OCI-LY1 (cell line): ENCODE results near the gene LIFR.

Experiments
- H2AFZ ChIP-seq: fragments of 200-600 bp; sonication (generic), shearing (Covaris generic); 2 replicates; pipeline ENCODE4 v1.6.0; 2014; ENCODE audit warnings: antibody characterized with exemption, mild to moderate bottlenecking, low read length
- H3F3A ChIP-seq: fragments of 200-600 bp; sonication (generic), shearing (Covaris generic); 2 replicates; pipeline ENCODE4 v1.6.0; 2014; ENCODE audit warnings: mild to moderate bottlenecking, antibody characterized with exemption, low read length, moderate library complexity; ENCODE audit not compliant: insufficient read depth
- H3K27ac ChIP-seq: fragments of 200-600 bp; sonication (generic); 2 replicates; pipeline ENCODE4 v1.5.1; 2014; ENCODE audit warnings: low read length, mixed run types, mild to moderate bottlenecking, low read depth; ENCODE audit not compliant: poor library complexity, severe bottlenecking
- H3K27me3 ChIP-seq: fragments of 200-600 bp; sonication (generic); 2 replicates; pipeline ENCODE4 v1.6.0; 2014; ENCODE audit warnings: antibody characterized with exemption, mild to moderate bottlenecking, low read length, moderate library complexity; ENCODE audit not compliant: insufficient read depth
- H3K36me3 ChIP-seq: fragments of 200-600 bp; sonication (generic); 2 replicates; pipeline ENCODE4 v1.6.1; 2014; ENCODE audit warnings: mild to moderate bottlenecking, antibody characterized with exemption, low read length, moderate library complexity, mixed read lengths; ENCODE audit not compliant: insufficient read depth
- H3K4me1 ChIP-seq: fragments of 200-600 bp; sonication (generic); 2 replicates; pipeline ENCODE4 v1.5.1; 2014; ENCODE audit warnings: mild to moderate bottlenecking, low read length, moderate library complexity; ENCODE audit not compliant: insufficient read depth, severe bottlenecking
- H3K4me2 ChIP-seq: fragments of 200-600 bp; sonication (generic), shearing (Covaris generic); 2 replicates; pipeline ENCODE4 v1.6.1; 2014; ENCODE audit warnings: low read length
- H3K4me3 ChIP-seq: fragments of 200-600 bp; sonication (generic); 2 replicates; pipeline ENCODE4 v1.5.1; 2014; ENCODE audit warnings: low read length, low read depth, mild to moderate bottlenecking, mixed read lengths; ENCODE audit not compliant: poor library complexity, severe bottlenecking
- H3K79me2 ChIP-seq: fragments of 200-600 bp; shearing (Covaris generic); 2 replicates; pipeline ENCODE4 v1.6.1; 2016; ENCODE audit warnings: mixed run types, low read length, mixed read lengths; ENCODE audit not compliant: insufficient read depth
- H3K9ac ChIP-seq: fragments of 200-600 bp; sonication (generic), shearing (Covaris generic); 2 replicates; pipeline ENCODE4 v1.6.1; 2014; ENCODE audit warnings: mild to moderate bottlenecking, low read length, mixed read lengths
- H3K9me2 ChIP-seq: fragments of 200-600 bp; sonication (generic), shearing (Covaris generic); 2 replicates; pipeline ENCODE4 v1.6.1; 2014; ENCODE audit warnings: low read depth, mild to moderate bottlenecking, low read length, mixed read lengths
- H3K9me3 ChIP-seq: fragments of 200-600 bp; shearing (Covaris generic); 2 replicates; pipeline ENCODE4 v1.6.1; 2014; ENCODE audit warnings: low read length, mixed read lengths
- H4K20me1 ChIP-seq: fragments of 200-600 bp; sonication (generic), shearing (Covaris generic); 2 replicates; pipeline ENCODE4 v1.6.0; 2016; ENCODE audit warnings: mild to moderate bottlenecking, low read length; ENCODE audit not compliant: insufficient read depth
- EZH2 ChIP-seq: fragments of 200-600 bp; sonication (generic), shearing (Covaris generic); IDR thresholded peaks from 2 replicates; pipeline ENCODE4 v1.8.0; 2017; ENCODE audit warnings: borderline replicate concordance, mixed run types, mild to moderate bottlenecking, antibody characterized with exemption, low read length, moderate library complexity, mixed read lengths
- TF ChIP-seq, protein P1 (sequence below): fragments of 200-600 bp; sonication (generic), shearing (Covaris generic); IDR thresholded peaks from 2 replicates; pipeline ENCODE4 v1.5.1; 2017; ENCODE audit warnings: mild to moderate bottlenecking, antibody characterized with exemption, low read length, moderate library complexity, mixed read lengths

LIFR gene

DNA sequence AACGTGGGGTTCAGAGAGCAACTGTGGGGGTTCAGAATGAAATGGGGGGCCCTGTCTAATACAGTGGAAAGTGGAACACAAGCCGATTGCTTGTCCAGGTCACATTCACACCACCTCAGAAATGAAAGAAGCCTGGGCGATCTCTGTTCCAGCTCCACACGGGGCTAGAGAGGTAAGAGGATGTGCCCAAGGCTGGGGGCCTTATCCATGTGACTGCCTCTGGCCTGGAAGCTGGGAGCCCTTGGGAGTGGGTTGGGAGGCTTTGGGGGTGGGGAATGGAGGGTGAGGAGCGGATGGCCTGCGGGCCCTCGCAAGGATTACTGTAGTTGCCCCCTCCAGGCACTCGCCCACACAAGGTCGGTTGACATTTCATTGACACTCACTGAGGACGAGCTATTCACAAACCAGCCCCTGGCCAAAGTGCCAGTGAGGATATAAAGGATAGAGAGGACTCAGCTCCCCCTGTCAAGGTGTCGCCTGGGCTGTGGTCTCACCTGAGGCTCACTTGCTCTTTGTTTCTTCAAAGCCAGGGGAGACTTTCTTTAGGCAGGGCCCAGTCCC is 86.7 kb downstream of the LIFR start:
- no peaks in the 10 kb centered on the region for H3K9me2 ChIP-seq
- H3K9ac ChIP-seq: no peak overlapping the region
- H3K27ac ChIP-seq: no peak overlapping the region
- no peaks in the 10 kb centered on the region for H3K9me3 ChIP-seq
- H3K27me3 ChIP-seq: no peaks in the 10 kb centered on the region; the same call in 1 of the 2 replicates
- TF ChIP-seq, protein P1, sequence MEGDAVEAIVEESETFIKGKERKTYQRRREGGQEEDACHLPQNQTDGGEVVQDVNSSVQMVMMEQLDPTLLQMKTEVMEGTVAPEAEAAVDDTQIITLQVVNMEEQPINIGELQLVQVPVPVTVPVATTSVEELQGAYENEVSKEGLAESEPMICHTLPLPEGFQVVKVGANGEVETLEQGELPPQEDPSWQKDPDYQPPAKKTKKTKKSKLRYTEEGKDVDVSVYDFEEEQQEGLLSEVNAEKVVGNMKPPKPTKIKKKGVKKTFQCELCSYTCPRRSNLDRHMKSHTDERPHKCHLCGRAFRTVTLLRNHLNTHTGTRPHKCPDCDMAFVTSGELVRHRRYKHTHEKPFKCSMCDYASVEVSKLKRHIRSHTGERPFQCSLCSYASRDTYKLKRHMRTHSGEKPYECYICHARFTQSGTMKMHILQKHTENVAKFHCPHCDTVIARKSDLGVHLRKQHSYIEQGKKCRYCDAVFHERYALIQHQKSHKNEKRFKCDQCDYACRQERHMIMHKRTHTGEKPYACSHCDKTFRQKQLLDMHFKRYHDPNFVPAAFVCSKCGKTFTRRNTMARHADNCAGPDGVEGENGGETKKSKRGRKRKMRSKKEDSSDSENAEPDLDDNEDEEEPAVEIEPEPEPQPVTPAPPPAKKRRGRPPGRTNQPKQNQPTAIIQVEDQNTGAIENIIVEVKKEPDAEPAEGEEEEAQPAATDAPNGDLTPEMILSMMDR: no peak
- no peak for TF ChIP-seq EZH2
- no peak overlapping the region for H3K4me2 ChIP-seq
- H3K4me1 ChIP-seq: no peaks in the 10 kb centered on the region
- no peaks in the 10 kb centered on the region for H3F3A ChIP-seq
- no peak overlapping the region for H2AFZ ChIP-seq
- no peaks in the 10 kb centered on the region for H3K79me2 ChIP-seq
- no peaks in the 10 kb centered on the region for H3K36me3 ChIP-seq
- H3K4me3 ChIP-seq: no peak overlapping the region
- no peaks in the 10 kb centered on the region for H4K20me1 ChIP-seq

- Histone ChIP-seq H3K27me3 (no peaks in the 10 kb centered on the region; the same call in 1 of the 2 replicates), H3K9me2 (no peaks in the 10 kb centered on the region), H2AFZ (no peak overlapping the region), H3K79me2 (no peaks in the 10 kb centered on the region), H3K9me3 (no peaks in the 10 kb centered on the region), H3K4me1 (no peaks in the 10 kb centered on the region), H3K9ac (no peak overlapping the region), H3F3A (no peaks in the 10 kb centered on the region), H3K27ac (no peak overlapping the region), H3K36me3 (no peaks in the 10 kb centered on the region), H3K4me3 (no peak overlapping the region), H4K20me1 (no peaks in the 10 kb centered on the region), H3K4me2 (no peak overlapping the region)
- TF ChIP-seq, protein P1: no peak
- TF ChIP-seq EZH2: no peak
Observed at GRCh38 chr5:38468978-38469706, 87.3 kb downstream of the LIFR start.

GRCh38 chr5:38468202-38468673 is 88.2 kb downstream of the LIFR start:
- no peaks in the 10 kb centered on the region for H3K36me3 ChIP-seq
- H3K4me3 ChIP-seq: no peak overlapping the region
- no peaks in the 10 kb centered on the region for H3K9me3 ChIP-seq
- H4K20me1 ChIP-seq: no peaks in the 10 kb centered on the region
- no peaks in the 10 kb centered on the region for H3K79me2 ChIP-seq
- no peaks in the 10 kb centered on the region for H3F3A ChIP-seq
- TF ChIP-seq, protein P1: no peak
- no peak for TF ChIP-seq EZH2
- H3K9me2 ChIP-seq: no peaks in the 10 kb centered on the region
- no peak overlapping the region for H3K9ac ChIP-seq
- no peak overlapping the region for H3K27ac ChIP-seq
- H3K4me2 ChIP-seq: no peak overlapping the region
- H2AFZ ChIP-seq: no peak overlapping the region
- no peaks in the 10 kb centered on the region for H3K4me1 ChIP-seq
- H3K27me3 ChIP-seq: no peaks in the 10 kb centered on the region; the same call in 1 of the 2 replicates
